ENCODE data around the gene RMC1.
A peak's percentile ranks its signal among the peaks of the same experiment; 100 is the strongest.
"Not testable (repeated sequence)": the region's sequence is repeated elsewhere in the genome, so short reads cannot be mapped to it uniquely, and the experiment has no call there.

Gene RMC1

DNA sequence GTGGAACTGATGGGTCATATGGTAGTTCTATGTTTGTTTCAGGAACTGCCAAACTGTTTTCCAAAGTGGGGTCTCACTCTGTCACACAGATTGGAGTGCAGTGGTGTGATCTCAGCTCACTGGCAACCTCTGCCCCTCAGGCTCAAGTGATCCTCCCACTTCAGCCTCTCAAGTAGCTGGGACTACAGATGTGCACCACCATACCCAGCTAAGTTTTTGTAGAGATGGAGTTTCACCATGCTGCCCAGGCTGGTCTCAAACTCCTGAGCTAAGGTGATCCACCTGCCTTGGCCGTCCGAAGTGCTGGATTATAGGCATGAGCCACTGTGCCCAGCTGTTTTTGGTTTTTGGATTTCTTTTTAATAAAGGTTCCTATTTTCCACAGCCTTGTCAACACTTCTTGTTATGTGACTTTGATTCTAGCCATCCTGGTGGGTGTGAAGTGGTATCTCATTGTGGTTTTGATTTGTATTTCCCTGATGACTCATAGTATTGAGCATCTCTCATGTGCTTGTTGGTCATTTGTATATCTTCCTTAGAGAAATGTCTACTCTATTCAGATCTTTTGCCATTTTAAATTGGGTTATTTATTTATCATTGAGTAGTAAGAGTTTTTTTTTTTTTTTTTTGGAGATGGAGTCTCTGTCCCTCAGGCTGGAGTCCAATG is 60.2 kb downstream of the RMC1 start:
- peak; percentile 66 to 90 (median 85) for DNase-seq

DNA sequence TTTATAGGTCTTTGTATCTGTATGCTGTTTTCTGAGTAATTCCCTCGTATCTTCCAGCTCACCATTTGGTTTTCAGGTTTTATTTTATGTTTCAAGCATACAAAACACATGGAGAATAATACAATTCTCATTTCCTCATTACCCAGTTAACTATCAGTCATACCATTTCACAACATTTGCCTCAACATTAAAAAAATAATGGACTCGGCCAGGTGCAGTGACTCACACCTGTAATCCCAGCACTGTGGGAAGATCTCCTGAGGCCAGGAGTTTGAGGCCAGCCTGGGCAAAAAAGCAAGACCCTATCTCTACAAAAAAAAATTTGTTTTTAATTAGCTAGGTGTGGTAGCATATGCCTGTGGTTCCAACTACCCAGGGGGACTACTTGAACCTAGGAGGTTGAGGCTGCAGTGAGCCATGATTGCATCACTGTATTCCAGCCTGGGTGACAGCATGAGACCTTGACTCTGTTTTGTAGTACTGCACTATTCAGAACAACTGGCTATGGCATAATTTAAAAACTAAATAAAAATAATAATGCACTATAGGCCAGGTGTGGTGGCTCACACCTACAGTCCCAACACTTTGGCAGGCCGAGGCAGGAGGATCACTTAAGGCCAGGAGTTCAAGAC is 62.7 kb downstream of the RMC1 start:
- DNase-seq = no peak

DNA sequence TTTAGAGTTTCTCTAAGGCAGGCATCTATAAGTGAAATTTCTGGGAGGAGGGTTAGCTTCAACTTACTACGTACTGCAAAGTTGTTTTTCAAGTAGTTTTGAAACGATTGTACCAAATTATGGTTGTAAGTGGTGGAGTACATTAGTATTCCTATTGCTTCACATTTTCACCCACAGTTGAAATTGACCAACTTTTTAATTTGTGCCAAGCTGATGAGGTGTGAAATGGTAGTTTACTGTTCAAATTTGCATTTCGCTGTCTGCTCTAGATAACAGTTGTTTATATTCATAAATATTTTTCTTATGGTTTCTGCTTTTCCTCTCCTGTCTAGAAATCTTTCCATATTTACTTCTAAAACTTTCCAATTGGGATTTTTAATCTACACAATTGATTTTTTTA is 64.4 kb downstream of the RMC1 start:
- no peak for DNase-seq

DNA sequence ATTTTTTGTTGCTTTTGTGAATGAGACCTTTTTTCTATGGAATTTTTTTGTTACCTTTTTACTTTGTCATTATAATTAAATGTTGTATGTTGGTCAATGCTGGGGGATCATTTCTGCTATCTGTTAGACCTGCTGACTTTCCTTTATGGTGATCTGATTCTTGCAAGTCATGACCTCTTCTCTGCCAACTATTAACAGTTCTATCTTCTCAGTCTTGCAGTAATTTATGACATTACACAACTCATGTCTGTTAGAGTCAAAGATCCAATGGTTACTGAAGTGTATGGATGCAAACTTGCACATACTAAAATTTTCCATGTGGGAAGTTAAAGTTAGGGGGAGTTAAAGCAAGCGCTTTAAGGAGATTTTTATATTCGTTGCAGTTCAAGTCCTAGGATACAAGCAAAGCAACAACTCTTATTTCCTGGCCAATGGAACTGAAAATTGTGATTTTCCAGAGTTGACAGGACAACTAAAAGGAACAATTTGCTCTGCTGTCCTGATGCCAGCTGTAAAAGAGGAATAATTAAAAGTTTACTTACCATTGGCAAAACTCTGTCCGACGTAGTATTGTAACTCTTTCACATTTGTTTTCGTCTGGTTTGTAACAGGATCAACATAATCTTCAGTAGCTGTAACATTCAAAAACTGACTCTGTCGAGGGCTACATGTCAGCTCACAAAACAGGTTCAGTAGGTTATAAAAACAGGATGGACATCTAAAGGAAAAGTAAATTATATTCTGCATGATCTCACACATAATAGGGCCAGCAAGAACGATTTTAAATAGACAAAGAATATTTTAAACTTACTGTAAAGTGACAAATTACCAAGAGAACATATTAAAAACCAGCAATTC is 65.2 kb downstream of the RMC1 start:
- no peak for DNase-seq

DNA sequence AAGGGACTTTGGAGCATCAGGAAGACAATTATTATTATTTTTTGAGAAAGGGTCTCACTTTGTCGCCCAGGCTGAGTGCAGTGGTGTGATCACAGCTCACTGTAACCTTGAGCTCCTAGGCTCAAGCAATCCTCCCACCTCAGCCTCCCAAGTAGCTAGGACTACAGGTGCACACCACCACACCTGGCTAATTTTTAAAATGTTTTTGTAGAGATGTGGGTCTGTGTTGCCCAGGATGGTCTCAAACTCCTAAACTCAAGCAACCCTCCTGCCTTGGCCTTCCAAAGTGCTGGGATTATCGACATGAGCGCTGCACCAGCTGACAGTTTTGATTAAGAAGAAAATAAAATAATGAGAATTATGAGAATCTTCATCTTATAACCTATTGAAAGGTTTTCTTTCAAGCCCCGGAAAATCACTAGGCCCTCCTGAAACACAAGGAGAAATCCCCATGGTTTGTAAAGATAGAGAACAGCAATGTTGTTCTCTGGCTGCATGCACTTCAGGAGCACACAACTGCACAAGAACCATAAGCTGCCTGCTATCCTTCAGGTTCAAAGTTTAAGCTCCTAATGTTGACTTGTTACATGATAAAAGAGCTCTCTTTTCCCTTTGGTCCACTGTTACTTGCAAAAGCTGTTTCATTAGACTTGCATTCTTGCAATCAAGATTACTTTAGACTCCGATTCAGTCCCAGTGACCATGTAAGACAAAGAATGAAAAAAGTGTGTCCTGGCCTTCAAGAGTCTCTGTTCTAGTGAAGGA is 66.2 kb downstream of the RMC1 start:
- DNase-seq = no peak

DNA sequence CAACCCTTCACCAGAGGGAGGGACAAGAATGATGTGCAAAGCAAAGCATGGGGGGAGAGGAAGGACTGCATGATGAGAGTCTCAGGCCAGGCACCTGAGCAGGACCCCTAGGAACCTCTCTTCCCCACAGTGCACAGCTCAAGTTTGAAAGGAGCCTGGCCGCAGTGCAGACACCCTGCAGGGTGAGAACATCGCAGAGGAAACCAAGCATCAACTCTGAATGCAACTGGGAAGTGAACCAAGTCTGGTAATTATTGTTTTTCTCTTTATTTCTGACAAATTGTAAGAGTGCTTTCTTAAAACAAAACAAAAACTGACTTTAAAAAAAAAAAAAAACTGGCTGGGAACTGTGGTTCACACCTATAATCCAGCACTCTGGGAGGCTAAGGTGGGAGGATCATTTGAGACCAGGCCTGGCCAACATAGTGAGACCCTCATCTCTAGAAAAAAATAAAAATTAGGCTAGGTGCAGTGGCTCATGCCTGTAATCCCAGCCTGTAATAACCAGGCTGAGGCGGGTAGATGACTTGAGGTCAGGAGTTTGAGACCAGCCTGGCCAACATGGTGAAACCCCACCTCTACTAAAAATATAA is 67.7 kb downstream of the RMC1 start:
- no peak for DNase-seq

DNA sequence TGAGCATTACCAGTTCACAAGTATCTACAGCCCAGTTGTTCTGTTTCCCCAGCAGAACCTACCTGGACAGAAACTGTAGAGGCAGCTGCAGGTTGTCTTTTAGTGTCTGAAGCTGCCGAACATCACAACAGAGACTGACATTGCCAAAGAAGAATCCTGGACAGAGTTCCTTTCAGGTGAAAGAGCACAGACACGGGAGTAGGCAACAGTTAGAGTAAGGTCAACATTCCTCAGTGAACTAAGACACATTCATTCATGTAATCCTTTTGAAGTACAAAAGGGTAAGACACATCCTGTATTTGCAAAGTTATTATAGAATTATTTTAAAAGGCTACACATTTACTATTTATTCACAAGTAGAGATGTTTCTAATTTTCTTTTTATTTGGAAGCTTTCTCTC is 68.7 kb downstream of the RMC1 start:
- DNase-seq = no peak

DNA sequence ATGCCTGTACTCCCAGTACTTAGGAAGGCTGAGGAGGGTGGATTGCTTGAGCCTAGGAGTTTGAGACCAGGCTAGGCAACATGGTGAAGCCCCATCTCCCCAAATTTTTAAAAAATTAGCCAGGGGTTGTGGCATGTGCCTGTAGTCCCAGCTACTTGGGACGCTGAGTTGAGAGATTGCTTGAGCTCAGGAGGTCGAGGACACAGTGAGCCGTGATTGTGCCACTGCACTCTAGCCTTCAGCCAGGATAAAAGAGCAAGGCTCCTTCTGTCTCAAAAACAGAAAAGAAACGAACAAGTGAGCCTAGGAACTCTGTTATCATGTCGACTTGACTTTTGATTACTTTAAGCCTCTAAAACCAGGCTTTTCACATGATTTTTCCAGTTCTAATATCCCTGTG is 69.3 kb downstream of the RMC1 start:
- no peak for DNase-seq

DNA sequence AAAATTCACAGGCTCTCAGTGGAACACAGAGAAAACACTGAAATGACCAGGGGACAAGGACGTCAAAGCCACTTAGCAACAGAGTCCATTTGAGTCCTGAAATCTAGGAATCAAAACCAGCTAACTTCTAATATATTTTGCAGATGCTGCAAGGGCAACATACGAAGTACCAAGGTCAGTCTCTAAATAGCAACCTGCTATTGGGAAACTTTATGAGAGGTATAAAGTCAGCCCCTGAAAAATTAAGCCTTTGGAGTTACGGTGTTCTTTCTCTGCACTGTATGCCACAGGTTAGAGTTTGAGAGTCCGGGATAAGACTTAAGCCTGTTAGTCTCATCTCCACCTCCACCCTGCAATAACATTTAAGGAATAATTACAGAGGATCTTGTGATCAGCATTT is 69.7 kb downstream of the RMC1 start:
- DNase-seq = no peak

DNA sequence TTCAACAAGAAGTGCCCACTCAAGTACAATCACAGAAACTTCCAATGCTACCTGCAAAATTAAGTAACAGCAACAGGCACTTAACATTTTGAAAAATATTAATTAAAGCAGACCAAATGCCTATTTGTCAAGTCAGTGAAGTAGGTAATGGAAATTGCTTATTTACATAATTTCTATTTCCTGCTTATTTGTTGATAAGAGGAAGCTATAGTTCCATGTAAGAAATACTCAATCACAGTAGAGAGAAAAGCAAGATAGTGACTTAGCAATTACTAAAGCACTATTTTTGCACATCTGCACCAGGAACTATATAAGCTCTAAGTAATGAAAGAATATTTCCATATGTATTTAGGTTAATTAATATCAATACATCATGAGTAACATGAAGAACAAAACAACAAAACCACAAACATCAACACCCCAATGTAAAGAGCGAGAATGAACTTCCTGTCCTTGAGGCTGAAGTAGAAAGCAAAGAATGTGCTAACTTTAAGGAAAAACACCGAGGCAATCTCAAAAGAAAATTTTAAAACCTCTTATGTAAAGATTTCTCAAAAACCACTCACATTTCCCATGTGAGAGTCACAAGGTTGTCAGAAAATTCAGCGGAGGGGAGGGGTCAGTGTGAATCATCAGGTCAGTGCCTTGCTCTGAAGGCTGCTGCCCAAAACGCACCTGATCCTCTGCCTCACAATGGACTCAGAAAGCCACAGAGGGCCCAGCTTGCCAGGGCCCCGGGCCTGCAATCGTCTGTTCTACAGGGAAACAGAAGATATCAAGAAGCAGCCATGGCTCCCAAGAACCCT is 70.5 kb downstream of the RMC1 start:
- peak; percentile 83 to 87 (median 86) for DNase-seq

DNA sequence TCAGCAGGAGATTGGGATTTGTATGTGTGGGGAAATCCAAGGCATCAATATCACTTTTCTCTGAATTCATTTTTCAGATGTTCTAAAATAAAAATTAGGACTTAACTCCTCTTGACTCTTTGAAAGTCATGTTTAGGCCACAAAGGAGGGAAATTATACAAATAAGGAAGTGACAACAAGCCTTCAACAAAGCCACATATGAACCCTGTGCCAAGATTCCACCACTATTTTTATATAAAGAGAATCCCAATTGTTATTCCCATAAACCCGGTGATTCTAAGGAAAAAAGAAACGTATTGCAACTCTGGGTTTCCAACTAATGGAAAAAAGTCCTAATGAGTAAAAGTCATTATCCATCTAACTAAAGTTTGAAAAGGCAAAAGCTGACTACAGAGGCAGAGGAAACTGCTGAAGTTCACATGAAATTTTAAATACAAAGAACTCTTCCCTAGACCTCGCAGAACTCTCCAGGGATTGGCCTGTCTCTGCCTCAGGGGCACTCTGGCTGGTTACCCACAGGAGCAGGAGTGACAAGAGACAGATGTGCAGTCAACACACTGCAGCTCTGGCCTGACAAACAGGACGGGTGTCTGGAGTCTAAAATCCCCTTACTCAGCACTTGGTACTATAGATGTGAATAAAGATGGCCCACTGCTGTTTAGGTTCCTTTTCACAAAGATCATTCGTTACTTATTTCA is 71.4 kb downstream of the RMC1 start:
- no peak for DNase-seq

DNA sequence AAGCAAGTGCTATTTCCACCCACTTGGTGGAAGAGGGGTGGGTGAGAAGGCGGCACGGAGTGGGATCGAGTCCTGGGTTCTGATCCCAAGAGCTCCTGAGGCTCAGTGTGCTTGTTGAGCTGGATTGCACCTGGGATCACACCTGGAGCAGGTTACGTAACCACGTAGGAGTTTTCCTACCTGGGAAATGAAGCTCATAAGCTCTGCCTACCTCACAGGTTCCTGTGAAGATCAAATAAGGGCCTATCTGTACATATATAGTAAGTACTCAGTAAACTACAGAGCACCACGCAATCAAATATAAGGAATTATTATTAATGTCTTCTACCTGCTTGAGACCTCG is 72.0 kb downstream of the RMC1 start:
- DNase-seq = no peak

DNA sequence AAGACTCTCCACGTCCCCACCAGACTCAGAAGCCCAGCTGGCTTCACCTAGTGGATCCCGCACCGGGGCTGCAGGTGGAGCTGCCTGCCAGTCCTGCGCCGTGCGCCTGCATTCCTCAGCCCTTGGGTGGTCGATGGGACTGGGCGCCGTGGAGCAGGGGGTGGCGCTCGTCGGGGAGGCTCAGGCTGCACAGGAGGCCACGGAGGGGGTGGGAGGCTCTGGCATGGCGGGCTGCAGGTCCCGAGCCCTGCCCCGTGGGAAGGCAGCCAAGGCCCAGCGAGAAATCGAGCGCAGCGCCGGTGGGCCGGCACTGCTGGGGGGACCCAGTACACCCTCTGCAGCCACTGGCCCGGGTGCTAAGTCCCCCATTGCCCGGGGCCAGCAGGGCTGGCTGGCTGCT is 74.2 kb downstream of the RMC1 start:
- DNase-seq = not testable (repeated sequence)

DNA sequence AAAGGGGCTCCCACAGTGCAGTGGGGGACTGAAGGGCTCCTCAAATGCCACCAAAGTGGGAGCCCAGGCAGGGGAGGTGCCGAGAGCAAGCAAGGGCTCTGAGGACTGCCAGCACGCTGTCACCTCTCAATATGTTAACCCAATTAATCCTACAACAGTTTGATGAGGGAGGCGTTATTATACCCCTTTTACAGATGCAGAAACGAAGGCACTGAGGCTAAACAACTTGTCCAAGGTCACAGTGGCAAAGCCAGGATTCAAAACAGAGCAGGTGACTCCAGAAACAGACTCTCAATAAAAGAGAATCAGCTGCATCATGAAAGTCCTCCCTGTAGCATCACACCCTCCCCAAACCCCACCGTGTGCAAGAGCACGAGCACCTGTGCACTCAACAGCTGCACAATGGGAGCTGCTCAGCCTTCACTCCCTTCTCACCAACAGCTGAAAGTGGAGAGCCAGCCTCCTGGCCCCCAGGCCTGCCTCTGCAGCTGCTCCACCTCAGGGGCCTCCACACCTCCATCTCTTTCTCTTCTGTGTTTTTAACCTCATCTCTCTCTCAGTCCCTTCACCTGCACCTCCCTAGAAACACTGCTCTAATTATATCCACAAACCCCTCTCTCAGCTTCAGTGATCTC is 74.9 kb downstream of the RMC1 start:
- DNase-seq = no peak

DNA sequence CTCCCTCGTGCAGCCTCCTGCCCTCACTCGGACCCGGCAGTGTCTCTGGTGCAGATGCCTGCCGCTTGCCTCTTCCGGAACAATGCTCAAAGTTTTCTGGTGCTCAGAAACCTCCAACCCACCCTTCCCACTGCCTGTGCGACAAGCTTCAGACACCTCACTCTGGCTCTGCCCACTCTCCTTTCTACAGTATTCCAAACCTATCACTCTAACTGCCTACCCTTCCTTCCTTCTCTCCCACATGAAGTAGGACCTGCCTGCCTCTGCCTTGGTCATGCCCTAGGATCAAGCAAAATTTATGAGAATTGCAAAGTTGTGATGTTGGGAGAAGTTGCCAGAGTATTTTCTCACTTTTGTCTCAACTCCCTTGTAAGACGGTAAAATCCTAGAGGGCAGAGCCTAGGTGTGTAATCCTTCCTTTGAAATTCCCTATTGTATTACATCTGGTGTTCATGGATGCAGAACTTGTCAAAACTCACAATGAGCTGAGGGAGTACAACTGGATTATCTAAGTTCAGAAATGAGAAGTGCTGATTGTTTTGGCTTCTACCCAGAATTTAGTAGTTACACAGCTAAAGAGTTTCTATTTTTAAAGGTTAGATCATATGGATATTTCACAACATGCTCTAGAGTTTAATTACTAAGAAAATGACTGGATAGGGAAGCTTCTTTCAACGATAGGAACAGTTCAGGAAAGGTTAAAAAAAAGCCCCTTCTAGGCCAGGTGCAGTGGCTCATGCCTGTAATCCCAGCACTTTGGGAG is 75.8 kb downstream of the RMC1 start:
- peak; percentile 63 to 94 (median 90) for DNase-seq

DNA sequence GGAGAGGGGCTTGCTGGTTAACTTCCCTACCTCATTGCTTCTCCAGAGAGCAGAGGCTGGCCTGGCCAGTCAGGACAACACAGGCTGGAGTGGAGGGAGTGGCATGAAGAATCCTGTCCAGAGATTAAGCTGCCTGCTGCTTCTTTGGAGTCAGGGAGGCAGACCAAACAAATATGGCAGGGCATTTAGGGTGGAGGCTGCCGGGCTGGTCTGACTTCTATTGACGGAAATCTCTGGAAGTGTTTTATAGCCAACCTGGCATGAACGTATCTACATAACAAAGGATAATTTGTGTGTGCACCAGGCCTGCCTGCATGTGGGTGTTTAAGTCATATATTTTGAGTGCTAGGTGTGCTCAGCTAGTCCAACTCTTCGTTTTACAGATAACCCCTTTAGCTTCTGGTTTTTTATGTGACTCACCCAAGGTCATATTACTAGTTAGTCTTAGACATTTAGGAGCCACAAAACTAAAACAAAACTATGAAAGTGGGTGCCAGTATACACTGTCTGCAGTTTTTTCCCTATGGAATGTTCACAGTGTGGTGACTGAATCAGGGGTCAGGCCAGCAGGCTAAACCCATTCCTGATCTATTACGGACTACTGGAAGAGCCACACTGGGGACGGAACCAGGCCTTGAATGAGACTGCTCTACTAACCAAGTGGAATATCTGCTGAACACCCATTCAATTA is 77.5 kb downstream of the RMC1 start:
- no peak for DNase-seq
